HepG2 (cell line): Measurements from ENCODE around the gene TTBK1. TPM values are rescaled to one million over a fixed set of nuclear protein-coding genes. Genes with fewer than 3 reads are reported as not detected.

ENCODE experiments used
- ATAC-seq: fragments of 200-7000 bp; cut with Tn5 transposase; 3 replicates; pipeline ENCODE4 v1.9.1; 2020; ENCODE audit warnings: mild to moderate bottlenecking, moderate library complexity
- BruUV-seq: library from RNA; stranded (reverse); fragments of 400-500 nt; replicated peaks from 2 replicates; lab custom pipeline; 2021; lab: Mats Ljungman, UMichigan
- CTCF ChIA-PET: fragments of 300-600 bp; formaldehyde crosslinking; extraction: SDS; loops from one replicate; lab custom pipeline; 2021; ENCODE audit warnings: low total read pairs, inconsistent platforms, low intra/inter-chr PET ratio; lab: Yijun Ruan, JAX
- POLR2A ChIA-PET: fragments of 350-600 bp; sonication (Branson Sonifier 250); formaldehyde crosslinking; loops from one replicate; lab custom pipeline; 2020; ENCODE audit warnings: antibody characterized with exemption, inconsistent platforms; lab: Yijun Ruan, JAX
- DNase-seq: peaks from one replicate; pipeline ENCODE4 v3.0.0-alpha.2; 2015; ENCODE audit warnings: low spot score
- FAIRE-seq: peaks from 3 replicates; lab custom pipeline; 2011; peaks lifted over from hg19 to GRCh38; lab: Jason Lieb, UNC
- H2AFZ ChIP-seq: one replicate; pipeline ENCODE4 v1.6.1; 2011; ENCODE audit warnings: low read length, inconsistent platforms
- H3K27ac ChIP-seq: fragments of 300-600 bp; 3 replicates; pipeline ENCODE4 v1.8.0; 2011; ENCODE audit warnings: mixed run types, mild to moderate bottlenecking, mixed read lengths, low read length, inconsistent platforms; ENCODE audit not compliant: insufficient read depth; ENCODE audit errors: extremely low read length
- H3K27me3 ChIP-seq, 2 experiments: fragments of 200-600 bp in 1 of 2; 2 replicates in 1 of 2; 3 replicates in 1 of 2; pipeline versions ENCODE4 v1.6.0 to v1.8.0; 2011; ENCODE audit warnings: low read length in 2 of 2, mild to moderate bottlenecking in 2 of 2, moderate library complexity in 2 of 2, inconsistent platforms in 1 of 2; ENCODE audit not compliant: insufficient read depth in 2 of 2, control insufficient read depth in 1 of 2
- H3K36me3 ChIP-seq, 2 experiments: fragments of 200-600 bp in 1 of 2; replicated peaks in 1 of 2; 2 replicates in 1 of 2; 3 replicates in 1 of 2; pipeline versions ENCODE4 v1.5.1 to v1.8.0; 2011; ENCODE audit warnings: low read length in 2 of 2, inconsistent platforms in 1 of 2; ENCODE audit not compliant: insufficient read depth in 2 of 2, control insufficient read depth in 1 of 2
- H3K4me1 ChIP-seq: 2 replicates; pipeline ENCODE4 v1.5.1; 2012; ENCODE audit warnings: low read length, inconsistent platforms; ENCODE audit not compliant: insufficient read depth
- H3K4me2 ChIP-seq: 2 replicates; pipeline ENCODE4 v1.6.0; 2011; ENCODE audit warnings: low read depth, low read length, inconsistent platforms
- H3K4me3 ChIP-seq, 3 experiments: fragments of 200-600 bp in 1 of 3; sonication (generic), shearing (Covaris generic) in 1 of 3; replicated peaks in 1 of 3; 2 replicates each; pipeline ENCODE4 v1.5.1; 2011 to 2016; ENCODE audit warnings: low read length in 3 of 3, inconsistent platforms in 2 of 3, low read depth in 2 of 3, mild to moderate bottlenecking in 2 of 3, control low read depth in 1 of 3, mixed read lengths in 1 of 3; ENCODE audit not compliant: insufficient read depth in 1 of 3
- H3K79me2 ChIP-seq: one replicate; pipeline ENCODE4 v1.6.1; 2011; ENCODE audit warnings: low read length, inconsistent platforms; ENCODE audit not compliant: insufficient read depth
- H3K9ac ChIP-seq: 2 replicates; pipeline ENCODE4 v1.6.0; 2011; ENCODE audit warnings: mild to moderate bottlenecking, low read depth, low read length, inconsistent platforms; ENCODE audit not compliant: insufficient read depth
- H3K9me3 ChIP-seq: 2 replicates; pipeline ENCODE4 v1.5.1; 2012; ENCODE audit warnings: mild to moderate bottlenecking, low read length
- H4K20me1 ChIP-seq: 2 replicates; pipeline ENCODE4 v1.6.0; 2011; ENCODE audit warnings: inconsistent platforms, mild to moderate bottlenecking, low read length, moderate library complexity; ENCODE audit not compliant: insufficient read depth
- HMG20A ChIP-seq: IDR thresholded peaks from 2 replicates; pipeline ENCODE4 v1.6.1; 2016; ENCODE audit warnings: borderline replicate concordance
- HNF4G ChIP-seq, 2 experiments: sonication (generic) in 1 of 2; formaldehyde crosslinking in 1 of 2; IDR thresholded peaks; 2 replicates each; pipeline versions ENCODE4 v1.4.0 to v1.6.1; 2011 to 2020; ENCODE audit warnings: borderline replicate concordance in 2 of 2, low read depth in 2 of 2, mild to moderate bottlenecking in 2 of 2, low read length in 1 of 2, missing genetic modification reagents in 1 of 2, moderate library complexity in 1 of 2
- HNRNPL ChIP-seq: fragments of 200-400 bp; formaldehyde crosslinking; IDR thresholded peaks from 2 replicates; pipeline ENCODE4 v1.6.1; 2017; ENCODE audit warnings: mild to moderate bottlenecking, low read depth, low read length
- IRX3 ChIP-seq: sonication (generic); formaldehyde crosslinking; IDR thresholded peaks from 2 replicates; pipeline ENCODE4 v1.8.1; 2023; ENCODE audit warnings: mild to moderate bottlenecking, low read depth, missing genetic modification reagents, borderline replicate concordance
- RORA ChIP-seq: sonication (generic); formaldehyde crosslinking; IDR thresholded peaks from 2 replicates; pipeline ENCODE4 v1.5.0; 2020; ENCODE audit warnings: mild to moderate bottlenecking, missing genetic modification reagents, moderate library complexity
- SETDB1 ChIP-seq: sonication (generic); formaldehyde crosslinking; IDR thresholded peaks from 2 replicates; pipeline ENCODE4 v1.5.1; 2020; ENCODE audit warnings: missing genetic modification reagents, mild to moderate bottlenecking, borderline replicate concordance
- SIN3A ChIP-seq: IDR thresholded peaks from 2 replicates; pipeline ENCODE4 v1.6.1; 2011; ENCODE audit warnings: low read depth, mild to moderate bottlenecking, control low read depth, low read length, borderline replicate concordance
- STAT5B ChIP-seq: sonication (generic); formaldehyde crosslinking; IDR thresholded peaks from 2 replicates; pipeline ENCODE4 v1.4.0; 2020; ENCODE audit warnings: missing genetic modification reagents
- TCF7L2 ChIP-seq: IDR thresholded peaks from 2 replicates; pipeline ENCODE4 v1.6.1; 2011; ENCODE audit warnings: mild to moderate bottlenecking, low read depth, low read length, moderate library complexity
- ZBTB3 ChIP-seq: sonication (generic); formaldehyde crosslinking; IDR thresholded peaks from 2 replicates; pipeline ENCODE4 v1.4.0; 2020; ENCODE audit warnings: low read depth, mild to moderate bottlenecking, moderate library complexity, missing genetic modification reagents, borderline replicate concordance
- ZNF24 ChIP-seq: fragments of 450-650 bp; IDR thresholded peaks from 2 replicates; pipeline ENCODE4 v1.6.1; 2017; ENCODE audit warnings: antibody characterized with exemption, mild to moderate bottlenecking
- ZNF33B ChIP-seq: sonication (generic); formaldehyde crosslinking; IDR thresholded peaks from 2 replicates; pipeline ENCODE4 v1.5.1; 2020; ENCODE audit warnings: mild to moderate bottlenecking, missing genetic modification reagents
- ZNF446 ChIP-seq: sonication (generic); formaldehyde crosslinking; IDR thresholded peaks from 2 replicates; pipeline ENCODE4 v1.5.0; 2020; ENCODE audit warnings: mild to moderate bottlenecking, missing genetic modification reagents
- ZNF496 ChIP-seq: sonication (generic); formaldehyde crosslinking; IDR thresholded peaks from 2 replicates; pipeline ENCODE4 v1.8.1; 2023; ENCODE audit warnings: mild to moderate bottlenecking, moderate library complexity, missing genetic modification reagents; ENCODE audit not compliant: insufficient replicate concordance
- ZNF598 ChIP-seq: sonication (generic); formaldehyde crosslinking; IDR thresholded peaks from 2 replicates; pipeline ENCODE4 v1.5.1; 2020; ENCODE audit warnings: mild to moderate bottlenecking, missing genetic modification reagents, borderline replicate concordance
- ZNF644 ChIP-seq: IDR thresholded peaks from 2 replicates; pipeline ENCODE4 v1.6.1; 2016; ENCODE audit warnings: low read depth
- ZNF841 ChIP-seq: sonication (generic); formaldehyde crosslinking; IDR thresholded peaks from 2 replicates; pipeline ENCODE4 v1.8.1; 2023; ENCODE audit warnings: missing genetic modification reagents, borderline replicate concordance
- ZNF879 ChIP-seq: sonication (generic); formaldehyde crosslinking; IDR thresholded peaks from 2 replicates; pipeline ENCODE4 v1.8.1; 2023; ENCODE audit warnings: missing genetic modification reagents
- WGBS: methylation state at CpG from one replicate; pipeline ENCODE4 v1.1.6; 2017; ENCODE audit warnings: low lambda C conversion rate; 5-methylcytosine and 5-hydroxymethylcytosine counted together
- in situ Hi-C: cut with HindIII; loops from 2 replicates; pipeline ENCODE4 v1.10.0; 2017; ENCODE audit warnings: low pct_unique_long_range_greater_than_20kb; ENCODE audit not compliant: extremely low pct_ligation_motif_present
- intact Hi-C: fragments of 100-400 bp; cut with micrococcal nuclease; formaldehyde crosslinking; loops from one replicate; pipeline ENCODE4 v1.10.0; 2022; ENCODE audit not compliant: unreplicated experiment
- polyA plus RNA-seq, 8 experiments: library from polyadenylated mRNA; depleted of rRNA in 3 of 8; stranded (reverse) in 7 of 8; unstranded in 1 of 8; fragments of >200 nt; fragmentation: Illumina TruSeq in 4 of 8; extraction: Trizol in 4 of 8; gene quantifications; 2 replicates each; pipeline versions ENCODE4 v1.2.1 to v1.2.3, GENCODE V29; 2011 to 2016; ENCODE audit warnings: low read depth in 4 of 8, missing spikeins in 1 of 8, mixed read lengths in 1 of 8; ENCODE audit not compliant: insufficient read depth in 1 of 8
- total RNA-seq, 5 experiments: library from RNA; depleted of rRNA; stranded (reverse); fragments of >200 nt; fragmentation: Illumina TruSeq; extraction: Trizol; gene quantifications; 2 replicates each; pipeline ENCODE4 v1.2.3, GENCODE V29; 2016; ENCODE audit warnings: low read depth in 1 of 5
- TF ChIP-seq, protein P1 (sequence below): sonication (generic); formaldehyde crosslinking; IDR thresholded peaks from 2 replicates; pipeline ENCODE4 v1.5.0; 2020; ENCODE audit warnings: mild to moderate bottlenecking, missing genetic modification reagents
- TF ChIP-seq, protein P2 (sequence below): sonication (generic); formaldehyde crosslinking; IDR thresholded peaks from 2 replicates; pipeline ENCODE4 v1.5.0; 2020; ENCODE audit warnings: missing genetic modification reagents

The TTBK1 gene
- total and polyA plus RNA-seq, 2 of the 13 experiments (the other 11 are each of a cell fraction or from before 2014, with no cell fraction given) = 0.24 to 0.33 TPM

DNA sequence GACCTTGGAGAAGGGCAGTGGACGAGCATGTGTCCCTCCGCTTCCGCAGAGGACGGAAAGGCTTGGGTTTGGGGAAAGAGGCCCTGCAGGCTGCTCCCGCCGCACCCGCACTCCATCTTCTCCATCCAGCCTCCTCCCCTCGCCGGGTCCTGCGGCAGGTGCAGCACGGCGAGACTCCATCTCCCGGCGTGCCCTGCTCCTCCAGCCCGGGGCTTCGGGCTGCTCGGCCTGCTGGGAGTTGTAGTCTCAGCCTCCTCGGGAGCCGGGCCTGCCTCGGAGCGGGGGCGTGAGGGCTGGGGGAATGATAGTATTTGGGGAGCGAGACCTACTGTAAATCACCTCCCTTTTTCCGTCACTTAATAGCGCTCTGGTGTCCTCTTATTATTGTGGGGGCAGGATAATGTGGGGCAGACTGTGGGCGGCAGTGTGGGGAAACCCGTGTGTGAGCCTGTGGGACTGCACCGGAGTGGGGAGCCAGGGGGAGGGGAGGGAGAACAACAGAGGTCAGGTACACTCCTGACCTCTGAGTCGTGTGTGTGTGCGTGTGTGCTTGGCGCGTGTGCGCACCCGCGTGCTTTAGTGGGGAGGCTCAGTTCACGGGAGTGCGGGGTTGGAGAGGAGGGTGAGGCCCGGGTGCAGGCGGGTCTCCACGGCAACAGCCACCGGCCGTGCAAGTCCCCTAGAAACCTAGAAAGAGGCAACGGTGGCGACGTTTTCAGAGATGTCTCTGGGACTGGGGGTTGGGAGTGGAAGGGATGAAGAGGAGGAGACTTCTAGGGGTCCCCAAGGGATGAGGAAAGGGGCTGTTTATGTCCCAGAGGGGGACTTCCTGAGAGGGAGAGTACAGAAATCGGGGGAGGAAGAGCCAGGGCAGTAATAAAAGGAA lies 4.1 kb downstream of the TTBK1 start:
- H3K4me3 ChIP-seq = peak overlapping the region; percentile 48 to 75 (median 58)
- FAIRE-seq (no peak), DNase-seq (peak; percentile 58), ATAC-seq (peak; percentile 96)
- POLR2A ChIA-PET = interaction anchor here (0.8 to 1.6 kb wide), 18 partner anchors 10 to 249 kb away, joined by 3 to 16 read pairs (median 4); partner anchors contain the start of genes ABCC10, CRIP3, CUL7 and CUL9
- in situ Hi-C loops = no loop called here
- H3K36me3 ChIP-seq = no peaks in the 10 kb centered on the region
- 11% methylated on average over 42 of the region's 46 CpGs for WGBS
- peak overlapping the region; percentile 92 for H3K4me2 ChIP-seq
- CTCF ChIA-PET = no interaction called here
- H3K4me1 ChIP-seq = peaks cover 38% of the 10 kb centered on the region
- no peaks in the 10 kb centered on the region for H3K79me2 ChIP-seq
- intact Hi-C loops = no loop called here
- no peak overlapping the region; the same call in 1 of the 2 replicates for H3K9ac ChIP-seq
- no peaks in the 10 kb centered on the region for H3K9me3 ChIP-seq
- no peak overlapping the region for H3K27ac ChIP-seq
- H2AFZ ChIP-seq = peak overlapping the region; percentile 66
- BruUV-seq = no TSS peak
- H3K27me3 ChIP-seq = peaks cover 17 to 79% of the 10 kb centered on the region in 2 experiments
- no peaks in the 10 kb centered on the region for H4K20me1 ChIP-seq
- no peak for TF ChIP-seq ZNF496 (CRISPR knock-in tag)
- TF ChIP-seq ZNF33B (CRISPR knock-in tag) = peak; percentile 77; the same call in 1 of the 2 replicates
- no peak; the same call in 1 of the 2 replicates for TF ChIP-seq ZBTB3
- no peak for TF ChIP-seq ZNF446
- TF ChIP-seq HMG20A (CRISPR knock-in tag) = no peak
- TF ChIP-seq, protein P1, sequence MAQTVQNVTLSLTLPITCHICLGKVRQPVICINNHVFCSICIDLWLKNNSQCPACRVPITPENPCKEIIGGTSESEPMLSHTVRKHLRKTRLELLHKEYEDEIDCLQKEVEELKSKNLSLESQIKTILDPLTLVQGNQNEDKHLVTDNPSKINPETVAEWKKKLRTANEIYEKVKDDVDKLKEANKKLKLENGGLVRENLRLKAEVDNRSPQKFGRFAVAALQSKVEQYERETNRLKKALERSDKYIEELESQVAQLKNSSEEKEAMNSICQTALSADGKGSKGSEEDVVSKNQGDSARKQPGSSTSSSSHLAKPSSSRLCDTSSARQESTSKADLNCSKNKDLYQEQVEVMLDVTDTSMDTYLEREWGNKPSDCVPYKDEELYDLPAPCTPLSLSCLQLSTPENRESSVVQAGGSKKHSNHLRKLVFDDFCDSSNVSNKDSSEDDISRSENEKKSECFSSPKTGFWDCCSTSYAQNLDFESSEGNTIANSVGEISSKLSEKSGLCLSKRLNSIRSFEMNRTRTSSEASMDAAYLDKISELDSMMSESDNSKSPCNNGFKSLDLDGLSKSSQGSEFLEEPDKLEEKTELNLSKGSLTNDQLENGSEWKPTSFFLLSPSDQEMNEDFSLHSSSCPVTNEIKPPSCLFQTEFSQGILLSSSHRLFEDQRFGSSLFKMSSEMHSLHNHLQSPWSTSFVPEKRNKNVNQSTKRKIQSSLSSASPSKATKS (CRISPR knock-in tag) = no peak
- TF ChIP-seq RORA (CRISPR knock-in tag) = no peak
- TF ChIP-seq TCF7L2 = no peak
- no peak for TF ChIP-seq ZNF24
- no peak for TF ChIP-seq ZNF841 (CRISPR knock-in tag)
- 0 out of 2 replicates have a peak, but pooled peaks have one; percentile 20 for TF ChIP-seq ZNF598 (CRISPR knock-in tag)
- no peak for TF ChIP-seq HNF4G (IDR thresholded peaks at IDR 0.05; ENCODE audit: borderline replicate concordance, low read depth, low read length)
- 0 out of 2 replicates have a peak, but pooled peaks have one; percentile 24 for TF ChIP-seq HNF4G (CRISPR knock-in tag; IDR thresholded peaks at IDR 0.05; ENCODE audit: borderline replicate concordance, low read depth)
- TF ChIP-seq HNRNPL = 0 out of 2 replicates have a peak, but pooled peaks have one; percentile 9
- no peak for TF ChIP-seq ZNF879 (CRISPR knock-in tag)
- TF ChIP-seq SIN3A = no peak; the same call in 1 of the 2 replicates
- TF ChIP-seq IRX3 = 0 out of 2 replicates have a peak, but pooled peaks have one; percentile 39
- TF ChIP-seq STAT5B = no peak
- no peak for TF ChIP-seq ZNF644 (CRISPR knock-in tag)
- no peak for TF ChIP-seq SETDB1 (CRISPR knock-in tag)
- TF ChIP-seq, protein P2, sequence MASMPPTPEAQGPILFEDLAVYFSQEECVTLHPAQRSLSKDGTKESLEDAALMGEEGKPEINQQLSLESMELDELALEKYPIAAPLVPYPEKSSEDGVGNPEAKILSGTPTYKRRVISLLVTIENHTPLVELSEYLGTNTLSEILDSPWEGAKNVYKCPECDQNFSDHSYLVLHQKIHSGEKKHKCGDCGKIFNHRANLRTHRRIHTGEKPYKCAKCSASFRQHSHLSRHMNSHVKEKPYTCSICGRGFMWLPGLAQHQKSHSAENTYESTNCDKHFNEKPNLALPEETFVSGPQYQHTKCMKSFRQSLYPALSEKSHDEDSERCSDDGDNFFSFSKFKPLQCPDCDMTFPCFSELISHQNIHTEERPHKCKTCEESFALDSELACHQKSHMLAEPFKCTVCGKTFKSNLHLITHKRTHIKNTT (CRISPR knock-in tag) = peak; percentile 92; the same call in 1 of the 2 replicates
